NCI-H1105 treated with DMSO at 0.1 percent for 48 hours (cell line): ENCODE measurements around the gene COPB2.

Experiments
- DNase-seq: peaks from one replicate; lab custom pipeline; 2025; lab: John Stamatoyannopoulos, UW

The COPB2 gene

GRCh38 chr3:139327861-139328260, 61.6 kb downstream of the COPB2 start:
- no peak for DNase-seq

GRCh38 chr3:139327231-139327630, 62.2 kb downstream of the COPB2 start:
- no peak for DNase-seq

GRCh38 chr3:139326707-139327106, 62.7 kb downstream of the COPB2 start:
- DNase-seq, result no peak

- DNase-seq, result no peak
These were observed 63.3 kb downstream of the COPB2 start for GRCh38 chr3:139326131-139326530.

- no peak for DNase-seq
These were observed 63.9 kb downstream of the COPB2 start for GRCh38 chr3:139325551-139325950.

GRCh38 chr3:139324456-139324855, 65.0 kb downstream of the COPB2 start:
- no peak for DNase-seq

- no peak for DNase-seq
These were observed 66.3 kb downstream of the COPB2 start for GRCh38 chr3:139323146-139323545.

- DNase-seq, result no peak
These were observed 67.1 kb downstream of the COPB2 start for GRCh38 chr3:139322346-139322745.

GRCh38 chr3:139320551-139321309, 68.7 kb downstream of the COPB2 start:
- no peak for DNase-seq

- DNase-seq, result peak; percentile 18
These were observed 69.7 kb downstream of the COPB2 start for GRCh38 chr3:139319428-139320402.

GRCh38 chr3:139318826-139319225, 70.6 kb downstream of the COPB2 start:
- no peak for DNase-seq

GRCh38 chr3:139318431-139318816, 71.0 kb downstream of the COPB2 start:
- peak; percentile 84 for DNase-seq

- no peak for DNase-seq
These were observed 71.6 kb downstream of the COPB2 start for GRCh38 chr3:139317660-139318430.

- DNase-seq, result no peak
These were observed 72.2 kb downstream of the COPB2 start for GRCh38 chr3:139317215-139317614.

- no peak for DNase-seq
These were observed 75.5 kb downstream of the COPB2 start for GRCh38 chr3:139313921-139314320.

- DNase-seq, result no peak
These were observed 76.5 kb downstream of the COPB2 start for GRCh38 chr3:139312959-139313358.

- no peak for DNase-seq
These were observed 77.0 kb downstream of the COPB2 start for GRCh38 chr3:139312416-139312815.

- DNase-seq, result no peak
These were observed 77.9 kb downstream of the COPB2 start for GRCh38 chr3:139311557-139311956.

- DNase-seq, result no peak
These were observed 78.9 kb downstream of the COPB2 start for GRCh38 chr3:139310474-139310933.

GRCh38 chr3:139309880-139310279, 79.6 kb downstream of the COPB2 start:
- DNase-seq, result no peak

GRCh38 chr3:139309061-139309591, 80.3 kb downstream of the COPB2 start:
- no peak for DNase-seq

- no peak for DNase-seq
These were observed 80.9 kb downstream of the COPB2 start for GRCh38 chr3:139308560-139308959.
